GM03348 (cell line): Measurements from ENCODE around the gene HAPSTR1.

Experiments
- DNase-seq: peaks from one replicate; pipeline ENCODE4 v3.0.0; 2012; ENCODE audit warnings: low spot score

Gene HAPSTR1

DNA sequence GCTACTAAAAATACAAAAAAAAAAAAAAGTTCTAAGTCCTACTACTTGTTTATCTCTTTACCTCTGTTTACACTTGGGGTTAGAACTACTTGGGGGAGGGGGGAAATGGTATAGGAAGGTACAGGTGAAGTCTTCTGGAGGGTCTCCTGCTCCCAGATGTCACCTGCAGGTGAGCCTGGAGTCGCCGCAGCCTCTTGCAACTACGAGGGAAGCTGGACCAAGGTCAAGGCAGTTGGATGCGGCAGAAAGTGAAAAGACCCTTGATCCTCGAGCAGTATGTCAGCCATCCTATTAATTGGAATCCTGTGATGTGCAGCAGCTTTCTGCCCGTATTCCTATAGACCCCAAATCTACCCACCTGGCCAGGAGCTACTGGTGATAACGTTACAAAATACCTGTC, 33.0 kb downstream of the HAPSTR1 start:
- no peak for DNase-seq

DNA sequence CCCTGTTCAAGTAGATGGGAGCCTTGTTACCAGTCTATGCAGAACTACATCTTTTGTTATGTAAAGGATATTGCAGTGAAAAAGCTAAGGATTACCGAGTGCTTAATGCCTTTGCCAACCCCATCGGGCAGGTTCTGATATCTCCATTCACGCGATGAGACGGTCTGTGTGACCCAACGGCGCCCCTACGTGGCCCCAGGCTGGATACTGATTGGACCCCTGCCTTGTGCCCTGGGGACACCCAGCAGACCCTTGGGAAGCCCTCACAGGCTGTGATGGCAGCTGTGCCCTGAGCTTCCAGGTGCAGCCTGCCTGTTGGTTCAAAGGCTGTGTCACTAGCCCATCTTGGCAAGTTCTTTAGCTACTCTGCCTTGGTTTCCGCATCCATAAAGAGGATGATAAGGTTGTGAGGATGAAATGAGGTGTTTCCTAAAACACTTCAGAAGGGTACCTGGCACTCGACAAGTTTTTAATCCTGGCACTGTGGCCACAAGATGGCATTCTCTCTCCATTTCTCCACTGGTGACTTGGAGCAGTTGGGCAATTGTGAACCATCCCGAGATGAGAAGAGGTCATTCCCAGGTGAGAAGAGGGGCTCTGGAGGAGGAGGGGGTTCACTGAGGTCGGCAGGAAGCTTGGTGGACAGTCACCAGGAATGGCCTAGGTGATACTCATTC, 33.6 kb downstream of the HAPSTR1 start:
- DNase-seq, result no peak

DNA sequence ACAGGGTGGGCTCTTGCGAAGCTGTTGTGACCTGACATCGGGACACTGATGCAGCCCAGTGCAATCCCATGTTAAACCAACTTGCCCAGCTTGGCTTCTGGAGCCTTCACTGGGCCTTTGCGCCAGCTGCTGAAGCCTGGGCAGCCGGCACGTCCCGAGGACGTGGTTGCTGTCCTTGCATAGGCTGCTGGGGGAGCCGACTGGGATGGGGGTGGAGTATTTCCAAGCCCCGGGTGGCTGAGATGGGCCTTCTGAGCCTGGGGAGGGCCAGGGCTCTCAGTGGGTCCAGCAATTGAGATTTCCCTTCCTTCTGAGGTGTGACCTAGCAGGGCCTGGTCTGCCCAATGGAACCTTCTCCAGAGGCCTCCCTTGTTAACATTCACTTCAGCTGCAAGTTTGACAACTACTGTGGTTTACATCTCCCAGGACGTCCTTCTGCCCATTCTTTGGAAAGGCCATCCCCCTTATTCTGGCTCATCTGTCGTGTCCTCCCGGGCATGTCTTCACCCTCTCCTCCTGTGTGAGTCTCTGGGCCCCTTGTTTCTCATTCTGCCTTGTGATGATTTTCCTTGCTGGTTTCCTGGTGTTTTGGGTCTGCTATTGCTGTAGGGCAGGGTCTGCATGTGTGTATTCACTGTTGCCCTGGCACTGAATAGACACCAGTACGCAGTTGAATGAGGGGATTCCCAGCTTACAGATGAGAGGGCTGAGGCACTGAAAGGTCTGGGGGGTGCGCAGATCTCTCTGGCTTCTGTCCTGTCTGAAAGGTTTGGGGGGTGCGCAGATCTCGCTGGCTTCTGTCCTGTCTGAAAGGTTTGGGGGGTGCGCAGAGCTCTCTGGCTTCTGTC, 34.4 kb downstream of the HAPSTR1 start:
- no peak for DNase-seq

DNA sequence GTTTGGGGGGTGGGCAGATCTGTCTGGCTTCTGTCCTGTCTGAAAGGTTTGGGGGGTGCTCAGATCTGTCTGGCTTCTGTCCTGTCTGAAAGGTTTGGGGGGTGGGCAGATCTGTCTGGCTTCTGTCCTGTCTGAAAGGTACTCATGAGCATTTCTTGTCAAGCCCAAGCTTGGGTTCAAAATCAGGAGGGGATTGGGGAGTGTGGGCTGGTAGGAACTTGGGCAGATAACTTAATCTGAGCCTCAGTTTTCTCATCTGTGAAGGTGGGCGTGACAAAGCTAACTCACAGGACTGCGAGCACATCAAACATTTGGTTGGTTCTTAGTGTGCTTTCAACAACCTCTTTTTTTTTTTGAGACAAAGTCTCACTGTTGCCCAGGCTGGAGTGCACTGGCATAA, 35.2 kb downstream of the HAPSTR1 start:
- no peak for DNase-seq

DNA sequence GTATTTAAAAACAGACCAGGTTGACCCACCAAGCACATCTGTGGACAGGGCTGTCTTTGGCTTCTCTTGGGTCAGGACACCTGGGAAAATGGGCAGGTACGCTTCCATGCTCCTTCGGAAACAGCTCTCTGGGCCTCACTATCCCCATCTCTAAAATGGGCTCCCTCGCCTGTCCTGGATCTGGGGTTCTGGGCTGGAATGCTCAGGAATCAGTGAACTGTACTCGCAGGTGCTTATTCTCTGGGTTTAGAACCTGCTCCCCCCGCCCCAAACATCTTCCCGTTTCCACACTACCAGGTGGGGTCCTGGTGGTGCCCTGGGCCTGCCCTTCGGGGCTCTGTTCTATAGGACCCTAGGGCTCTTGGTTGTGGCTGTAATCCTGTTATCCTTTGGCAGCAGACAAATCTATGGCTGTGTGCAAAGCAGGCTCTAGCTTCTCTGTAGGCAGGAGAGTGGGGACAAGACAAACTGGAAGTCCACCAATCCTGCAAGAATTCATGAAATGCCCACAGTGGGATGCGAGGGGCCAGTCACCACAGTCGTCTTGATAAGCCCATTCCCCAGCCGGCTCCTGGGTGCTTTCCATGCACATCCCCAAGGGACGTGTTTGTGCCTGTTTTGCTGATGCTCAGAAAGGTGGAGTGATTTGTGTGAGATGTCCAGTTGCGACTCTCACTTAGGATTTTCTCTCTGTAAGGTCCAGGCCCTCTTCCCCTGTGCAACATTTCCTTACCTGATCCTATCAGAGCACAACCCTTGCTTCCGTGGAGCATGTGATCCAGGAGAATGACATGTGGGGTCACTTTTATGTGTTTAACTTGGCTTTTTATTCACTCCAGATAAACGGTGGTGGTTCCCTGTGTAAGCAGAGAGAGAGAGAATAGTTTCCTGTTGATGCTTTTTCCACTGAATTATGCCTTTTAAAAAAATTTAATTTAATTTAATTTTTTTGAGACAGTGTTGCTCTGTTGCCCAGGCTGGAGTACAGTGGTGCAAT, 37.2 kb downstream of the HAPSTR1 start:
- no peak for DNase-seq

DNA sequence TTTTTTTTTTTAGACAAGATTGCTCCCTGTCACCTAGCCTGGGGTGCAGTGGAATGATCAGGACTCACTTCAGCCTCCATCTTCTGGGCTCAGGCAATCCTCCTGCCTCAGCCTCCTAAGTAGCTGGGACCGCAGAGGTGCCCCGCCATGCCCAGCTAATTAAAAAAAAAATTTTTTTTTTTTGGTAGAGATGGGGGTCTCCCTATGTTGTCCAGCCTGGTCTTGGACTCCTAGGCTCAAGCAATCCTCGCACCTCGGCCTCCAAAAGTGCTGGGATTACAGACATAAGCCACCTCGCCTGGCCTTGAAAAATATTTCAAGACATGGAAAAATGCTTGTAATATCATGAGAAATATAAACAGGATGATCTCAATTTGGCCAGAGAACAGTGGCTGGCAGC, 42.9 kb downstream of the HAPSTR1 start:
- DNase-seq, result no peak

DNA sequence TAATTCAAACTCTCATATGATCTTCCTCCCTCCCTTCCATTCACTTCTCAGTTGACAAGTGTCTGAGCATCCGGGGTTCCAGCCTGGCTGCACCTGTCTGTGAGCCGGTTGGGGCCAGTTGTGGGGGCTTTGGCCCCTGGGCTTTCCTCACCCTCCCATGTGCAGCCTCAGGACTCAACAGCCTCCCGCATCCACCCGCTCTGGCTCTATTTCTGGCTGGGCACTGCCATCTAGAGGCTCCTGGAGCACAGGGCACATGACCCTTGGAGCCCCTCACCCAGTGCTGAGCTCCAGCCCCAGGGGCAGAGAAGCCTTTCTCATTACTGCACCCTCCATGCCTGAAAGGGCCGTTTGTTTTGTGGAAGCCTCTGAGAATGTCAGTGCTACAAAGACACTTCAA, 43.3 kb downstream of the HAPSTR1 start:
- DNase-seq, result peak; percentile 51

DNA sequence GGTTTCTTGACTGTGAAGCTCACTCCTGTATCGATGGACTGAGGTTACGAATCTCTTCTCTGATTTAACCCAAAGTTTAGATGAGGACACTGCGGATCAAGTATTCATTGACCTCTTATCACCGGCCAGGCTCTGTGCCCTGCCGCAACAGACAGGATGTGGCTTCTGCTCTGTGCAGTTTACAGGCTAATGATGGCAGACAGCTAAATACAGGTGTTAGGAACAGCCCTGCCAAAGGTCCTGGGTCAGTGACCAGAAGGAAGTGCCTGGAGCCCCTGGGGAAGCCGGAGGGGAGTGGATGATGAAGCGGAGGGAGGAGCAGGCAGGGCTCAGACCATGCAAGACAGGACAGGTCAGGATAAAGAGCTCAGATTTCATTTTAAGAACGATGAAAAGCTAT, 44.4 kb downstream of the HAPSTR1 start:
- no peak for DNase-seq

DNA sequence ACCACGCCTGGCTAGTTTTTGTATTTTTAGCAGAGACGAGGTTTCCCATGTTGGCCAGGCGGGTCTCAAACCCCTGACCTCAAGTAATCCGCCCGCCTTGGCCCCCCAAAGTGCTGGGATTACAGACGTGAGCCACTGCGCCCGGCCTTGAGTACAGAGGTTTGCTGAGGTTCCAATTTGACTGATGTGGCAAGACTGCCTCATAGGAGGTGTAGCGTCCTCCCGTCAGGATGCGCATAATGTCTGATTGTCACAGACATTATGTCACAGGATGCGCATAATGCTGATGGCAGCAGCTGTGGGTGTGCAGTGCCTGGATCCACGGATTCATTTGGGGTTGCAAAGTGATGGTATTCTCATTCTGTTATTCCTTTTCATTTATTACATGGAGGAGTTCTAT, 45.2 kb downstream of the HAPSTR1 start:
- DNase-seq, result no peak

DNA sequence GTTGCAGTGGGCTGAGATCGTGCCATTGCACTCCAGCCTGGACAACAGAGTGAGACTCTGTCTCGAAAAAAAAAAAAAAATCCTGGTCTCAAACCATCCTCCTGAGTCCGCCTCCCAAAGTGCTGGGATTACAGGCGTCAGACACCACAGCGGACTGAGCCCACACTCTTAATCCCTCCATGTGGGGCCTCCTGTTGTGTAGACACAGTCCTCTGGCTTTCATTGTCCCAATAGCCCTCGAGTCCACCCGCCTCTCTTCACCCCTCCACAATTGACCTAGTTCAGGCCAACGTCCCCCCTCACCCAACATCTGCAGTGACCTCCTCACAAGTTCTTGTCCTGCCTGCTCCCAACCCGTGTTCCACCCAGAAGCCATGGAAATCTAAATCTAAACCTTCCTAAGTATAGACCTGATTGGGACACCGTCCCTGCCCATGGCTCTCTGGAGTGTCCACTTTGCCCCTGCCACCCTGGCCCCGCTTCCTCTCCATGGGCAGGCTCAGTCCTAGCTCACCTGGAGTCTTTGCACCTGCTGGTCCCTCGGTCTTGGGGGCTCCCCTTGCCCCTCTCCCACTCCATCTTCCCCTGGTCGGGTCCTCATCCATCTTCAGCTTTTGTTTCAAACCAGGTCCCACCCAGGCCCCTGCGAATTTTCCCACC, 46.7 kb downstream of the HAPSTR1 start:
- DNase-seq, result no peak

DNA sequence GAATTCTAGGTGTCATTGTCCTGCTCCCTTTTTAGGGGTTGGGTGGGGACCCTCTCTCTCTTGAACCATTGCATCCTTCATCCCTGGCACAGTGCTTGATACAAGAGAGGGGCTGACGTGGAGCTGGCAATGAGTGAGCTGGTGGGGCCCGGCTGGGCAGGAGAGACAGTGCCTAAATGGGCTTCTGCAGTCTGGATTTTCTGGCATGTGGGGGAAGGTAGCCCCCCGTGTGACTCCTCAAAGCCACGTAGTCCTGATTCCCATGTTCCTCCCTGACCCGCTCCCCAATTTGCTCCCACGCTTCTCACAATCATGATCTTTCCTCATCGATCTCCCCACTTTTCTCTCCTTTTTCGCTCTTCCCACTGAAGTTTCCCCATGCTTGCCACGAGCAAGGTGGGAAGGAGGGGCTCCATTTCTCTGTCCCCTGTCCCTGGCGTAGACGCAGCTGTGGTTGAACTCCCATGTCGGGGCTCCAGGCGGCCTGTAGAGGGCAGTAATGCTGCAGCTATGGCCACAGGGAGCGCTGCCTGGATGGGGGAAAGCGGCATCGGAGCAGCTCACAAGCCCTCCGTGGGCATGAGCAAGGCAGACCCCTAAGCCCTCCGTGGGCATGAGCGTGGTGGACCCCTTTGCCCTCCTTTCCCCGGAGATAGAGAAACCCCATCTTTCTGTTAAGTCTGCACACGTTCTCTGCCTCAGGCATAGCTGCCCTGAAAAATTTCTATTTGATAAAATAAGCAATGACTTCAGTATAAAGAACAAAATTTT, 47.5 kb downstream of the HAPSTR1 start:
- DNase-seq, result peak; percentile 84

DNA sequence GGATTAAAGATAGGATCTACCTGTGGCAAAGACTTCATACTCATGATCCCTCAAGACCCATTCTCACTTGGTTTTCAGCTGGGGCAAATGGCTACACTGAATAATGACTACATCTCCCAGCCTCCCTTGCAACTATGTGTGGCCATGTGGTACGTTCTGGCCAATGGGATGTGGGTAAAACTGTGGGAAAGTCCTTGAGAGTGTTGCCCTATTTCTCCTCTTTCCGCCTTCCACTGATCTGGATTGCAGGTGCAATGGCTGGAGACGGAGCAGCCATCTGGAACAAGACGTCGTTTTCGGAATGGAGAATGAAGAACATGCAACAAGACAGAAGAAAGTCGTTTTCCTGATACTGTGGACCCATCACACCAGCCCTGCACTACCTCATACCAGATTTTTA, 48.5 kb downstream of the HAPSTR1 start:
- DNase-seq, result peak; percentile 40
